Measurements from ENCODE around the gene FKBP4.
"Not testable (repeated sequence)": the region's sequence is repeated elsewhere in the genome, so short reads cannot be mapped to it uniquely, and the experiment has no call there.

The FKBP4 gene

GRCh38 chr12:2794736-2795289 lies at the start of gene FKBP4:
Gene FKBP4, plus strand, starts transcription at chr12:2794970. Its CDS starts 170 bp downstream, at chr12:2795140.
- peak; percentile 77 to 89 (median 77) for DNase-seq (ENCODE audit: low read depth in 2 of 3, low spot score in 1 of 3)

- no peak for DNase-seq (ENCODE audit: low read depth in 2 of 3, low spot score in 1 of 3)
Measured at GRCh38 chr12:2745655-2746054, 49.1 kb upstream of the FKBP4 start.

GRCh38 chr12:2749580-2749979 lies 45.2 kb upstream of the FKBP4 start:
- DNase-seq (ENCODE audit: low read depth in 2 of 3, low spot score in 1 of 3), result no peak

GRCh38 chr12:2750185-2750584 lies 44.6 kb upstream of the FKBP4 start:
- no peak for DNase-seq (ENCODE audit: low read depth in 2 of 3, low spot score in 1 of 3)

- no peak for DNase-seq (ENCODE audit: low read depth in 2 of 3, low spot score in 1 of 3)
Measured at GRCh38 chr12:2751230-2751629, 43.5 kb upstream of the FKBP4 start.

GRCh38 chr12:2751686-2752085 lies 43.1 kb upstream of the FKBP4 start:
- no peak for DNase-seq (ENCODE audit: low read depth in 2 of 3, low spot score in 1 of 3)

GRCh38 chr12:2752676-2753371 lies 41.9 kb upstream of the FKBP4 start:
- DNase-seq (ENCODE audit: low read depth in 2 of 3, low spot score in 1 of 3), result peak; percentile 47 to 72 (median 61)

- DNase-seq (ENCODE audit: low read depth in 2 of 3, low spot score in 1 of 3), result no peak
Measured at GRCh38 chr12:2753536-2753935, 41.2 kb upstream of the FKBP4 start.

- DNase-seq (ENCODE audit: low read depth in 2 of 3, low spot score in 1 of 3), result no peak
Measured at GRCh38 chr12:2754208-2754607, 40.6 kb upstream of the FKBP4 start.

- no peak for DNase-seq (ENCODE audit: low read depth in 2 of 3, low spot score in 1 of 3)
Measured at GRCh38 chr12:2756756-2757155, 38.0 kb upstream of the FKBP4 start.

GRCh38 chr12:2759733-2760132 lies 35.0 kb upstream of the FKBP4 start:
- DNase-seq (ENCODE audit: low read depth in 2 of 3, low spot score in 1 of 3), result no peak

GRCh38 chr12:2764398-2764797 lies 30.4 kb upstream of the FKBP4 start:
- no peak for DNase-seq (ENCODE audit: low read depth in 2 of 3, low spot score in 1 of 3)

- DNase-seq (ENCODE audit: low read depth in 2 of 3, low spot score in 1 of 3), result no peak
Measured at GRCh38 chr12:2765052-2765451, 29.7 kb upstream of the FKBP4 start.

GRCh38 chr12:2765608-2766007 lies 29.2 kb upstream of the FKBP4 start:
- DNase-seq (ENCODE audit: low read depth in 2 of 3, low spot score in 1 of 3), result no peak

GRCh38 chr12:2768224-2768961 lies 26.4 kb upstream of the FKBP4 start:
- no peak for DNase-seq (ENCODE audit: low read depth in 2 of 3, low spot score in 1 of 3)

GRCh38 chr12:2769866-2770533 lies 24.8 kb upstream of the FKBP4 start:
- no peak for DNase-seq (ENCODE audit: low read depth in 2 of 3, low spot score in 1 of 3)

GRCh38 chr12:2770544-2770943 lies 24.2 kb upstream of the FKBP4 start:
- DNase-seq (ENCODE audit: low read depth in 2 of 3, low spot score in 1 of 3), result not testable (repeated sequence)

- DNase-seq (ENCODE audit: low read depth in 2 of 3, low spot score in 1 of 3), result no peak
Measured at GRCh38 chr12:2772370-2772769, 22.4 kb upstream of the FKBP4 start.

- no peak for DNase-seq (ENCODE audit: low read depth in 2 of 3, low spot score in 1 of 3)
Measured at GRCh38 chr12:2773199-2773875, 21.4 kb upstream of the FKBP4 start.

GRCh38 chr12:2775431-2775830 lies 19.3 kb upstream of the FKBP4 start:
- no peak for DNase-seq (ENCODE audit: low read depth in 2 of 3, low spot score in 1 of 3)

- no peak for DNase-seq (ENCODE audit: low read depth in 2 of 3, low spot score in 1 of 3)
Measured at GRCh38 chr12:2776129-2776806, 18.5 kb upstream of the FKBP4 start.

All from stimulated activated CD4-positive, alpha-beta T cell treated with anti-CD3 and anti-CD28 coated beads, Interleukin-12 subunit alpha, Interleukin-12 subunit beta, amount 100 ng/mL, for 48 hours (primary cell).